Natural killer cell treated with Interleukin-12 subunit alpha and Interleukin-12 subunit beta and Interleukin-15 and Interleukin-18, amount 100 ng/mL, for 72 hours (primary cell): ENCODE results near the gene CBR3. TPM values are rescaled to one million over a fixed set of nuclear protein-coding genes. Genes with fewer than 3 reads are reported as not detected.
"Not testable (repeated sequence)": the region's sequence is repeated elsewhere in the genome, so short reads cannot be mapped to it uniquely, and the experiment has no call there.

Source experiments
- ATAC-seq, 2 donors: fragments of 150-1000 bp; cut with Tn5 transposase in 1 of 2; sonication (Bioruptor Pico), chemical (Tn5 transposase) in 1 of 2; 2 replicates each; pipeline ENCODE4 v1.10.0; 2021
- DNase-seq: peaks from one replicate; pipeline ENCODE4 v3.0.0; 2022; ENCODE audit warnings: low spot score
- H3K27ac Mint-ChIP-seq, 2 donors: 1 replicate in 1 of 2; 2 replicates in 1 of 2; pipeline ENCODE4 v1.8.0; 2022; ENCODE audit warnings: mixed read lengths in 2 of 2, mild to moderate bottlenecking in 1 of 2, moderate library complexity in 1 of 2
- H3K27me3 Mint-ChIP-seq, 2 donors: 1 replicate in 1 of 2; 2 replicates in 1 of 2; pipeline ENCODE4 v1.8.0; 2022; ENCODE audit warnings: mixed read lengths in 2 of 2
- H3K36me3 Mint-ChIP-seq: one replicate; pipeline ENCODE4 v1.8.0; 2022; ENCODE audit warnings: mixed read lengths
- H3K4me1 Mint-ChIP-seq, 2 donors: 1 replicate in 1 of 2; 2 replicates in 1 of 2; pipeline ENCODE4 v1.8.0; 2022; ENCODE audit warnings: low read depth in 2 of 2, mixed read lengths in 2 of 2, mild to moderate bottlenecking in 1 of 2
- H3K4me3 Mint-ChIP-seq: one replicate; pipeline ENCODE4 v1.8.0; 2022; ENCODE audit warnings: mixed read lengths
- H3K9me3 Mint-ChIP-seq: 2 replicates; pipeline ENCODE4 v1.8.0; 2022; ENCODE audit warnings: mixed read lengths
- total RNA-seq, 2 donors: library from RNA; stranded (reverse); gene quantifications; one replicate each; pipeline ENCODE4 v1.2.3, GENCODE V29; 2022

The CBR3 gene
- total RNA-seq, 2 donors from 2014 or later = 4.5 to 6.5 TPM

DNA sequence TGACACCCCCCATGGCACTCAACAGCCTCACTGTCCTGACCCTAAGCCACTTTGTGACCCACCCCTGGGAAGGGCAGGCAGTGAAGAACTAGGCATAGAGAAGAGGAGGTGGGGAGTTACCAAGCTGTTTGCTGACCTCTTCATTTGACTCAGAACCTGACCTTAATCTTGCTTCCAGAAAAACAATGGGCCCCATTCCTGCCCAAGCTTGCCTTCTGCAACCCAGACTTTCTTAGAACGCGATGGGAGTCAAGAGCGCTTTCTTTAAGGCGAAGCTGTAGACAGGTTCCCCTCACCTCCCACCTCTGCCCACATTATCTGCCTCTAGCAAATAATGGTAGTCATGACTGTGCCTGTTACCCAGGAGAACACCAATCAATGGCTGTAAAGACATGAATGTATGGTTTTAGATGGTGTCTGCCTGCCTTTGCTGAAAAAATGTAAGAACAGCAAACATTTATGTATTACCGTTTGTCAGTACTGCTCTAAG is 8.2 kb upstream of the CBR3 start:
- no peaks in the 10 kb centered on the region for H3K36me3 Mint-ChIP-seq
- H3K27ac Mint-ChIP-seq = no peak overlapping the region
- H3K4me1 Mint-ChIP-seq = peaks cover 12 to 16% of the 10 kb centered on the region in 2 donors
- DNase-seq (no peak), ATAC-seq (no peak)
- no peak overlapping the region for H3K4me3 Mint-ChIP-seq
- no peaks in the 10 kb centered on the region for H3K27me3 Mint-ChIP-seq
- H3K9me3 Mint-ChIP-seq = no peaks in the 10 kb centered on the region

DNA sequence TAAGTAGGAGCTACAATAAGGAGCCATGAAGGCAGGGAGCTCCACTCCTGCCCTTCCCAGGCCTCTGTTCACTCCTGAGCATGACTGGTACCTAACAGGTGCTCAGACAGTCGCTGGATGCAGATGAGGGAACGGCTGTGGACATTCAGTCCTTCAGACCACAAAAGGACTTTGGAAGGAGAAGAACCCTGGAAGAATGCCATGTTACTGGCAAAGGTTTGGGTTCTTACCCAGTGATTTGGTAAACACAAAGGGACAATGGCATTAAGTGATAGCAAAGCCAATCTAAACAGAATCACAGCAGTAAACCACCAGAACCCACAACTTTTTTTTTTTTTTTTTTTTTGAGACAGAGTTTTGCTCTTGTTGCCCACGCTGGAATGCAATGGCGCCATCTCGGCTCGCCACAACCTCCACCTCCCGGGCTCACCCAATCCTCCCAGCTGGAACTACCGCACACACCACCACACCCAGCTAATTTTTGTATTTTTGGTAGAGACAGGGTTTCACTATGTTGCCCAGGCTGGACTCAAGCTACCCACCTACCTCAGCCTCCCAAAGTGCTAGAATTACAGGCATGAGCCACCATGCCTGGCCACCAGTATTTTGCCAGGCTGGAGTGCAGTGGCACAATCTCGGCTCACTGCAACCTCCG is 7.5 kb upstream of the CBR3 start:
- Mint-ChIP-seq H3K27me3 (no peaks in the 10 kb centered on the region), H3K36me3 (no peaks in the 10 kb centered on the region), H3K4me3 (no peak overlapping the region), H3K9me3 (no peaks in the 10 kb centered on the region), H3K27ac (no peak overlapping the region), H3K4me1 (peaks cover 12 to 16% of the 10 kb centered on the region in 2 donors)
- ATAC-seq = no peak
- DNase-seq = no peak

DNA sequence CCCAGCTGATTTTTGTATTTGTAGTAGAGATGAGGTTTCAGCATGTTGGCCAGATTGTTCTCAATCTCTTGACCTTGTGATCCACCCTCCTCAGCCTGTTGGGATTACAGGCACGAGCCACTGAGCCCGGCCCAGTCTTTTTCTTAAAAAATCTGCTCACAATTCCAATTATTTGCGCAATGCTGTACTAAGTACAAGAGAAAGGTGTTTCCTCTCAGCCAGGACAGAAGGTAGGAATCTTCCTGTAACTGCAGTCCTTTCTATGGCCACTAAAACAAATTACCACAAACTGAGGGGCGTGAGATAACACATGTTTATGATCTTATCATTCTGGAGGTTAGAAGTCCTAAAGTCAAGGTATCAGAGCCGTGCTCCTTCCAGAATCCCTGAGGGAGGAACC is 6.9 kb upstream of the CBR3 start:
- Mint-ChIP-seq H3K4me3 (no peak overlapping the region), H3K27me3 (no peaks in the 10 kb centered on the region), H3K27ac (no peak overlapping the region), H3K4me1 (peaks cover 12 to 16% of the 10 kb centered on the region in 2 donors), H3K9me3 (no peaks in the 10 kb centered on the region), H3K36me3 (no peaks in the 10 kb centered on the region)
- ATAC-seq (no peak), DNase-seq (no peak)

DNA sequence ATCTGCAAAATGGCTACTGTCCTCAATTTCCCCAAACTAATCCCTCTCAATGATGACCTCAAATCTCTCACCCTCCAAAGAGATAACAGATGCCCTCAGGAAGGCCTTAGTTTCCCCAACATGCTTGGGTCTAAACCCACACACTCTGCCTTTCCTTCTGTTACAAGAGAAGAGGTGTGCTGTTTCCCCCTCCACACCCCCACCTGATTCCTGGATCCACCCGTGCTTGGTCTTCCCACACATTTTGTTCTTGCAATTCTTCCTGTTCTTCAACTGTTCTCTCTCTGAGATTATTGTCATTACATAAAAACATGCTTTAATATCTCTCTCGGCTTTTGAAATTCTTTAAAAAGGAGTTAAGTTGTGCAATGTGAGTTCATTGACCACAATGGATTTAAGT is 5.7 kb upstream of the CBR3 start:
- DNase-seq (no peak), ATAC-seq (no peak)
- Mint-ChIP-seq H3K36me3 (no peaks in the 10 kb centered on the region), H3K27ac (peak overlapping the region; percentile 33 to 57), H3K27me3 (no peaks in the 10 kb centered on the region), H3K9me3 (no peaks in the 10 kb centered on the region), H3K4me1 (peaks cover 18 to 20% of the 10 kb centered on the region in 2 donors), H3K4me3 (peak overlapping the region; percentile 58)

DNA sequence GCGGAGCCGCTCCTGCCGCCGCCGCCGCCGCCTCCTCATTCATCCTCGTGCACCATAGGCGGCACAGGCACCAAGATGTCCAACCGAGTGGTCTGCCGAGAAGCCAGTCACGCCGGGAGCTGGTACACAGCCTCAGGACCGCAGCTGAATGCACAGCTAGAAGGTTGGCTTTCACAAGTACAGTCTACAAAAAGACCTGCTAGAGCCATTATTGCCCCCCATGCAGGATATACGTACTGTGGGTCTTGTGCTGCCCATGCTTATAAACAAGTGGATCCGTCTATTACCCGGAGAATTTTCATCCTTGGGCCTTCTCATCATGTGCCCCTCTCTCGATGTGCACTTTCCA is 4.5 kb upstream of the CBR3 start:
- Mint-ChIP-seq H3K4me1 (peaks cover 23 to 24% of the 10 kb centered on the region in 2 donors), H3K4me3 (peak overlapping the region; percentile 87), H3K27ac (peak overlapping the region in 1 of 2 donors; percentile 54)
- H3K36me3 Mint-ChIP-seq, ATAC-seq, DNase-seq, H3K9me3 Mint-ChIP-seq, H3K27me3 Mint-ChIP-seq: not testable (repeated sequence)

DNA sequence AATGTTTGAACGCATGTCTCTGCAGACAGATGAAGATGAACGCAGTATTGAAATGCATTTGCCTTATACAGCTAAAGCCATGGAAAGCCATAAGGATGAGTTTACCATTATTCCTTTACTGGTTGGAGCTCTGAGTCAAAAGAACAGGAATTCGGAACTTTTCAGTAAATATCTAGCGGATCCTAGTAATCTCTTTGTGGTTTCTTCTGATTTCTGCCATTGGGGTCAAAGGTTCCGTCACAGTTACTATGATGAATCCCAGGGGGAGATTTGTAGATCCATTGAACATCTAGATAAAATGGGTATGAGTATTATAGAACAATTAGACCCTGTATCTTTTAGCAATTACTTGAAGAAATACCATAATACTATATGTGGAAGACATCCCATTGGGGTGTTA is 4.0 kb upstream of the CBR3 start:
- not testable (repeated sequence) for H3K27me3 Mint-ChIP-seq, DNase-seq, H3K9me3 Mint-ChIP-seq, ATAC-seq, H3K36me3 Mint-ChIP-seq
- Mint-ChIP-seq H3K4me1 (peaks cover 22 to 23% of the 10 kb centered on the region in 2 donors), H3K4me3 (peak overlapping the region; percentile 87), H3K27ac (peak overlapping the region in 1 of 2 donors; percentile 54)

DNA sequence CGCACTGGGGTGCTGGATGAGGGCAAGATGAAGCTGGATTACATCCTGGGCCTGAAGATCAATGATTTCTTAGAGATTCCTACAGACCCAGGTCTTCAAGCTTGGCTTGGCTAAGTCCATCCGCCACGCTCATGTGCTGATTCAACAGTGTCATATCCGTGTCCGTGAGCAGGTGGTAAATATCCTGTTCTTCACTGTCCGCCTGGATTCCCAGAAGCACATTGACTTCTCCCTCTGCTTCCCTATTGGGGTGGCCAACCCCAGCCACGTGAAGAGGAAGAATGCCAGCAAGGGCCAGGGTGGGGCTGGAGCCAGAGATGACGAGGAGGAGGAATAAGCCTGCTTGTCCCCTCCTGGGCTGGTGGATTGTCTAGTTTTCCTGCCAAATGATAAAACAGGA is 2.2 kb upstream of the CBR3 start:
- no peak for DNase-seq
- Mint-ChIP-seq H3K9me3 (no peaks in the 10 kb centered on the region), H3K36me3 (no peaks in the 10 kb centered on the region), H3K4me1 (peaks cover 23 to 25% of the 10 kb centered on the region in 2 donors), H3K27ac (no peak overlapping the region), H3K27me3 (no peaks in the 10 kb centered on the region), H3K4me3 (no peak overlapping the region)
- no peak for ATAC-seq

DNA sequence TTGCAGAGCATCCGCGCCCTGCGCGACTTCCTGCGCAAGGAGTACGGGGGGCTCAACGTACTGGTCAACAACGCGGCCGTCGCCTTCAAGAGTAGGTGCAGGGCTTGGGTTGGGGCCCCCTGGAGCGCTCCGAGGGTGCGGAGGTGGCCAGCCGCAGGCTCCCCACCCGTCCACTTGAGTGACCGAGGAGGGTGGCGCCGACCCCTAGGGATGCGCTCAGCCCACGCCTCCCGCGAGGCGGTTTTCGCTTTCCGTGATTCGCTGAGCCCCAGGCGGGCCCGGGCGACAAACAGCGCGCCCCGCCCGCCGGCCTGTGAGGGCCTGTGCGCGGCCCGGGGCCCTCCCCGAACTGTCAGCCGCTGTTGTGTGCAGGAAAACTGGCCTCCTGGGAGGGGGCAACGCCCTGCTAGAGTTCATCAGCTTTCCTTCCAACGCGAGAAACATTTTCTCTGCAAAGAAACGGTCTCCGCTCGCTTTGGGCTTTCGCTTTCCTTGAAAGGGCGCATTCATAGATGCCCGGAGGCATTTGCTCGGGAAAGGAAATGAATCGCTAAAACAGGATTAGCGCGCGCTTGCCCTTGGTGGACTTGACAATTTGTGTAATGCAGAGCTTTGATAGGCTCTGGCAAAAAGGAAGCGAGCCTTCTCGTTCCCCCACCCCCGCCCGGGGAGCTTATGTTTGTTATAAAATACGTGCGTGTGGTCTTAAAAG is 668 bp downstream of the CBR3 start:
- H3K9me3 Mint-ChIP-seq = no peaks in the 10 kb centered on the region
- H3K4me3 Mint-ChIP-seq = peak overlapping the region; percentile 86
- no peaks in the 10 kb centered on the region for H3K27me3 Mint-ChIP-seq
- H3K36me3 Mint-ChIP-seq = no peaks in the 10 kb centered on the region
- ATAC-seq = peak; percentile 93
- peak overlapping the region; percentile 59 to 87 for H3K27ac Mint-ChIP-seq
- H3K4me1 Mint-ChIP-seq = peaks cover 14 to 18% of the 10 kb centered on the region in 2 donors
- DNase-seq = peak; percentile 78

DNA sequence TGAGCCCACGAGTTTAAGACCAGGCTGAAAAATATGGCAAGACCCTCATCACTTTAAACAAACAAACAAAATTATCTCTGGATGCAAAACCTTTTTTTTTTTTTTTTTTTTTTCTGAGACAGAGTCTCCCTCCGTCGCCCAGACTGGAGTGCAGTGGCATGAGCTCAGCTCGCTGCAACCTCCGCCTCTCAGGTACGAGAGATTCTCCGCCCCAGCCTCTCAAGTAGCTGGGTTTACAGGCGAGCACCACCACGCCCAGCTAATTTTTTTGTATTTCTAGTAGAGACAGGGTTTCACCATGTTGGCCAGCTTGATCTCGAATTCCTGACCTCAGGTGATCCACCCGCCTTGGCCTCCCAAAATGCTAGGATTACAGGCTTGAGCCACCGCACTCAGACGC is 4.9 kb downstream of the CBR3 start:
- not testable (repeated sequence) for H3K27ac Mint-ChIP-seq

DNA sequence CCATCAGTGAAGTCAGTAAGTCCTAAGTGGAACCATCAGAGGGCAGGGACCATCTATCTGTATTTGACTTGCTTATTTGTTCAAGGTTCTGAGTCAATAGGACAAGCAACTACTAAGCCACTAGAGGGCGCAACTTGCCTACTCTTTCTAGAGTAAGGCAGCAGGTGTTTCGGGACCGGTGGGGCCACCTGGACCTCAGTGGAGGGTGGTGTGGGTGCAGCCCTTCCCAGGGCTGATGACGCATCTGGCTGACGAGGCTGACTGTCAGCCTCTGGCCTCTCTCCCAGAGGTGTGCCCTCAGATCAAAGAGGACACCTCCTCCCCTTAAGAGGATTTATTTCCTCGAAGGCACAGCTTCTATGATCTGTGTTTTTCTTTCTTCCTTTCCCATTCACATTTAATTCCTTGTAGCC is 6.6 kb downstream of the CBR3 start:
- DNase-seq (peak; percentile 78), ATAC-seq (peak; percentile 83 to 87)
- Mint-ChIP-seq H3K27ac (no peak overlapping the region), H3K36me3 (no peaks in the 10 kb centered on the region), H3K9me3 (no peaks in the 10 kb centered on the region), H3K4me3 (no peak overlapping the region), H3K4me1 (peaks cover 3 to 5% of the 10 kb centered on the region in 2 donors), H3K27me3 (no peaks in the 10 kb centered on the region)

More for the DNA sequence above, 4.9 kb downstream of the CBR3 start:
- H3K9me3 Mint-ChIP-seq, H3K4me1 Mint-ChIP-seq, H3K36me3 Mint-ChIP-seq, ATAC-seq, H3K27me3 Mint-ChIP-seq, DNase-seq, H3K4me3 Mint-ChIP-seq: not testable (repeated sequence)

DNA sequence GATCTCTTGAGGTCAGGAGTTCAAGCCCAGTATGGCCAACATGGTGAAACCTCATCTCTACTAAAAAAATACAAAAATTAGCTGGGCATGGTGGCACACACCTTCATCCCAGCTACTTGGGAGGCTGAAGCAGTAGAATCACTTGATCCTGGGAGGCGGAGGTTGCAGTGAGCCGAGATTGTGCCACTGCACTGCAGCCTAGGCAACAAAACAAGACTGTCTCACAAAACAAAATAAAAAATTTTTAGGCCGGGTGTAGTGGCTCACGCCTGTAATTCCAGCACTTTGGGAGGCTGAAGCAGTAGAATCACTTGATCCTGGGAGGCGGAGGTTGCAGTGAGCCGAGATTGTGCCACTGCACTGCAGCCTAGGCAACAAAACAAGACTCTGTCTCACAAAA is 9.4 kb downstream of the CBR3 start:
- H3K4me1 Mint-ChIP-seq, H3K36me3 Mint-ChIP-seq, H3K27me3 Mint-ChIP-seq, DNase-seq, H3K4me3 Mint-ChIP-seq, ATAC-seq, H3K9me3 Mint-ChIP-seq, H3K27ac Mint-ChIP-seq: not testable (repeated sequence)

DNA sequence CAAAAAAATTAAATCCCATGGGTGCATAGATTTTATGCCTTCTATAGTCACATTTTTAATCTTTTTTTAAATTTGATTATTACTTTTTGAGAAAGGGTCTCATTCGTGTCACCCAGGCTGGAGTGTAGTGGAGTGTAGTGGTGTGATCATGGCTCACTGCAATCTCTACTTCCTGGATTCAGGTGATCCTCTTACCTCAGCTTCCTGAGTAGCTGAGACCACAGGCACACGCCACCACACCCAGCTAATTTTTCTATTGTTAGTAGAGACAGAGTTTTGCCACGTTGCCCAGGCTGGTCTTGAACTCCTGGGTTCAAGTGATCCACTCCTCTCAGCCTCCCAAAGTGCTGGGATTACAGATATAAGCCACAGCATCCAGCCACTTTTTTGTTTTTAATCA is 10.4 kb downstream of the CBR3 start:
- Mint-ChIP-seq H3K27me3 (no peaks in the 10 kb centered on the region), H3K36me3 (no peaks in the 10 kb centered on the region), H3K4me1 (peaks cover 6 to 9% of the 10 kb centered on the region in 2 donors), H3K27ac (no peak overlapping the region), H3K4me3 (no peak overlapping the region), H3K9me3 (no peaks in the 10 kb centered on the region)
- no peak for ATAC-seq
- DNase-seq = no peak

DNA sequence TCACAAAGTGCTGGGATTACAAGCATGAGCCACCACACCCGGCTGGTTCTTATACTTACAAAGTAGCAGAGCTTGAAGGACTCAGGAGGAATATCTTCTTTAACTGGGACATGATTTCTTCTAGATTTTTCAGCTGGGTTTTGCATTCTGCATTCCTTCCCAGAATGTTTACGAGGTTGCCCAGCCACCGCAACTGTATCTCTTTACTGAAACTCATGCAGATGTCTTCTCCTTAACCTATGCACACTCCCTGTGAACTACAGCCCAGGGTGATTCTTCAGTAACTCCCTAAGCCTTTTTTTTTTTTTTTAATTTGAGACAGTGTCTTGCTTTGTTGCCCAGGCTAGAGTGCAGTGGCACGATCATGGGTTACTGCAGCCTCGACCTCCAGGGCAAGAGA is 13.0 kb downstream of the CBR3 start:
- Mint-ChIP-seq H3K9me3 (no peaks in the 10 kb centered on the region), H3K27ac (no peak overlapping the region), H3K36me3 (no peaks in the 10 kb centered on the region), H3K27me3 (no peaks in the 10 kb centered on the region), H3K4me3 (no peak overlapping the region), H3K4me1 (peaks cover 7% of the 10 kb centered on the region in 2 donors)
- DNase-seq (no peak), ATAC-seq (no peak)

DNA sequence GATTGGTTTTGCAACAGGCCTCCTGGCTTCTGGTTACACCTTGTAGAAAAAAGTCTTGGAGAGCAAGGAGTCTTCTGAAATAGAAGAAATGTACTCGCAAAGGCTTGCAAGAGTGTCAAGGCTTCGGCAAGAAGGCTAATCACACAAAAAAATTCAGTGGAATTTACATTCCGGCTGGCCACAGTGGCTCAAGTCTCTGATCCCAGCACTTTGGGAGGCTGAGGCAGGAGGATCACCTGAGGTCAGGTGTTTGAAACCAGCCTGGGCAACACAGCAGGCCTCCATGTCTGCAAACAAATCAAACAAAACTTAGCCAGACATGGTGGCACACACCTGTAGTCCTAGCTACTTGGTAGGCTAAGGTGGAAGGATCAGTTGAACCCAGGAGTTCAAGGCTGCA is 14.0 kb downstream of the CBR3 start:
- H3K9me3 Mint-ChIP-seq = no peaks in the 10 kb centered on the region
- ATAC-seq (no peak), DNase-seq (no peak)
- peaks cover 7% of the 10 kb centered on the region in 2 donors for H3K4me1 Mint-ChIP-seq
- H3K4me3 Mint-ChIP-seq = no peak overlapping the region
- no peaks in the 10 kb centered on the region for H3K36me3 Mint-ChIP-seq
- no peak overlapping the region for H3K27ac Mint-ChIP-seq
- H3K27me3 Mint-ChIP-seq = no peaks in the 10 kb centered on the region
